H1 (cell line): ENCODE results near the gene GIPR. TPM values are rescaled to one million over a fixed set of nuclear protein-coding genes. Genes with fewer than 3 reads are reported as not detected.

ENCODE experiments used
- BCL11A ChIP-seq, 2 experiments: IDR thresholded peaks; one replicate each; pipeline ENCODE4 v1.6.1; 2011; ENCODE audit warnings: low read depth in 2 of 2, low read length in 2 of 2, mild to moderate bottlenecking in 2 of 2
- CHD7 ChIP-seq: fragments of 300-600 bp; sonication (generic); IDR thresholded peaks from 2 replicates; pipeline ENCODE4 v1.7.1; 2012; ENCODE audit warnings: low read length, moderate library complexity, mild to moderate bottlenecking, inconsistent platforms; ENCODE audit not compliant: insufficient replicate concordance
- CTBP2 ChIP-seq: IDR thresholded peaks from 2 replicates; pipeline ENCODE4 v1.7.0; 2011; ENCODE audit warnings: borderline replicate concordance, mild to moderate bottlenecking, moderate library complexity, mixed read lengths, low read length; ENCODE audit not compliant: insufficient read depth, insufficient read length
- HDAC2 ChIP-seq, 2 experiments: fragments of 300-600 bp in 1 of 2; sonication (generic) in 1 of 2; IDR thresholded peaks; 2 replicates each; pipeline ENCODE4 v1.6.1; 2011 to 2012; ENCODE audit warnings: low read depth in 2 of 2, low read length in 2 of 2, mild to moderate bottlenecking in 2 of 2, moderate library complexity in 2 of 2, borderline replicate concordance in 1 of 2, inconsistent platforms in 1 of 2
- POLR2A ChIP-seq, 2 experiments: IDR thresholded peaks; 1 replicate in 1 of 2; 2 replicates in 1 of 2; pipeline ENCODE4 v1.6.1; 2011; ENCODE audit warnings: low read depth in 2 of 2, low read length in 2 of 2, mild to moderate bottlenecking in 2 of 2; ENCODE audit errors: control extremely low read depth in 1 of 2
- RBBP5 ChIP-seq: IDR thresholded peaks from 2 replicates; pipeline ENCODE4 v1.7.1; 2012; ENCODE audit warnings: low read depth, mild to moderate bottlenecking, inconsistent platforms, low read length, moderate library complexity, borderline replicate concordance
- SIRT6 ChIP-seq: IDR thresholded peaks from one replicate; pipeline ENCODE4 v1.7.1; 2012; ENCODE audit warnings: low read length, inconsistent platforms
- SP2 ChIP-seq: IDR thresholded peaks from 2 replicates; pipeline ENCODE4 v1.6.1; 2012; ENCODE audit warnings: mild to moderate bottlenecking, low read length, inconsistent platforms
- SRF ChIP-seq: IDR thresholded peaks from 2 replicates; pipeline ENCODE4 v1.6.1; 2011; ENCODE audit warnings: mild to moderate bottlenecking, low read depth, low read length, moderate library complexity
- SUZ12 ChIP-seq: fragments of 200-600 bp; sonication (generic); IDR thresholded peaks from 2 replicates; pipeline ENCODE4 v1.6.1; 2012; ENCODE audit warnings: mild to moderate bottlenecking, inconsistent platforms, low read length, moderate library complexity, mixed read lengths
- TEAD4 ChIP-seq: IDR thresholded peaks from 2 replicates; pipeline ENCODE4 v1.6.1; 2012; ENCODE audit warnings: low read depth, low read length, inconsistent platforms, mixed read lengths
- polyA plus RNA-seq, 7 experiments: library from polyadenylated mRNA; depleted of rRNA in 3 of 7; stranded (reverse) in 5 of 7; unstranded in 2 of 7; fragments of >200 nt in 5 of 7; fragments of 200-250 nt in 2 of 7; gene quantifications; 1 replicate in 5 of 7; 2 replicates in 1 of 7; 4 replicates in 1 of 7; pipeline versions ENCODE4 v1.2.1 to v1.2.3, GENCODE V29; 2011 to 2013; ENCODE audit warnings: missing spikeins in 2 of 7, mixed read lengths in 2 of 7
- total RNA-seq: library from RNA; stranded (reverse); fragmentation: NEBNext Ultra II Directional; extraction: Animal tissue kit (Norgen Biotek cat#: 25700); gene quantifications from 2 replicates; pipeline ENCODE4 v1.2.1, GENCODE V29; 2021

GIPR gene
- total and polyA plus RNA-seq, 2 of the 8 experiments (the other 6 are each of a cell fraction or from before 2014, with no cell fraction given), result 0.42 to 1.3 TPM

- no peak for TF ChIP-seq CHD7
- TF ChIP-seq SP2, result no peak
- no peak for TF ChIP-seq CTBP2
- no peak for TF ChIP-seq BCL11A (IDR thresholded peaks at IDR 0.05; ENCODE audit: low read depth in 2 of 2, low read length in 2 of 2)
- no peak for TF ChIP-seq SIRT6
- TF ChIP-seq RBBP5, result no peak
- no peak for TF ChIP-seq HDAC2 (IDR thresholded peaks at IDR 0.05; ENCODE audit: borderline replicate concordance in 1 of 2, low read depth in 2 of 2, low read length in 2 of 2)
- TF ChIP-seq SRF, result no peak
- no peak for TF ChIP-seq SUZ12
- peak; percentile 89 to 94 for TF ChIP-seq POLR2A (IDR thresholded peaks at IDR 0.05; ENCODE audit: control extremely low read depth in 1 of 2, low read depth in 2 of 2, low read length in 2 of 2)
- TF ChIP-seq TEAD4, result no peak
Observed at GRCh38 chr19:45691516-45692186, 23.6 kb downstream of the GIPR start, which contains the start of gene SNRPD2 (continued).
